Measurements from ENCODE around the gene CBY1. TPM values are rescaled to one million over a fixed set of nuclear protein-coding genes. Genes with fewer than 3 reads are reported as not detected.
A peak's percentile ranks its signal among the peaks of the same experiment; 100 is the strongest.

Gene CBY1
- polyA plus RNA-seq, 1 of the 3 experiments (the other 2 are of a cell fraction): 21.8 TPM

DNA sequence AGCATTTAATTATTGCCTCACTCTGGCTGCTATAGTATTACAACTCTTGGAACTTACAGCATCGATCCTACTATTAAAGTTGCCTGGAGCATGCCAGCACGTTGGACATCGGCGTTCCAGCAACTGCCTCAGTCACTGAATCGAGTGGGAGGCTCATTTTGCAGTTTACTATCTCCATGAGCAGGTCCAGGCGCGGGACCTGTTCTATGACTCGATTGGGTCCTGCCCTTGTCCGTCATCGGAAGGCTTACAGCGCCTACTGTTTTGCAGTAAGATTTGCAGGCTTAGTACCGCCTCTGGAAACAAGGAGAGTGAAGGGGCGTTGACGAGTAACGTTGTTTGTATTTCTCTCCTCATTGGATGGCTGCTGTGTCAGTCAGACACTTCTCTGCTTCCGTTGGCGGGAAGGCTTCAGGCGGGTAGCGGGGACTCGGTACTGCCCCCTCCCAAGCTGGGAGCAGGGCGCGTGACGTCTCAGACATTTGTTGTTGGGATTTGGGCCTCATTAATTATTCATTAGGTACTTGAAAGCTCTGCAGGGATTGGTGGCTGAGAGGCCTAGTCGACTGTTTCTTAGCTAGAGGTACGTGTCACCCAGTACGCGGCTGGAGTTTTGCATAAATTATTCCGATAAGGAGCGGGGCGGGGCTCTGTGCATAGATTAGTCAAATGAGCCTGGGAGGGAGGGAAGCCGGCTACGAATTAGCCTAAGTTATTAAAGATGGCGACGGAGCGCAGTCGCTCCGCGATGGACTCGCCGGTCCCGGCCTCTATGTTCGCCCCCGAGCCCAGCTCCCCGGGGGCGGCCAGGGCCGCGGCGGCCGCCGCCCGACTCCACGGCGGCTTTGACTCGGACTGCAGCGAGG lies 49.0 kb downstream of the CBY1 start, which contains the start of gene GTPBP1 (continued):
- TF ChIP-seq, protein P1, sequence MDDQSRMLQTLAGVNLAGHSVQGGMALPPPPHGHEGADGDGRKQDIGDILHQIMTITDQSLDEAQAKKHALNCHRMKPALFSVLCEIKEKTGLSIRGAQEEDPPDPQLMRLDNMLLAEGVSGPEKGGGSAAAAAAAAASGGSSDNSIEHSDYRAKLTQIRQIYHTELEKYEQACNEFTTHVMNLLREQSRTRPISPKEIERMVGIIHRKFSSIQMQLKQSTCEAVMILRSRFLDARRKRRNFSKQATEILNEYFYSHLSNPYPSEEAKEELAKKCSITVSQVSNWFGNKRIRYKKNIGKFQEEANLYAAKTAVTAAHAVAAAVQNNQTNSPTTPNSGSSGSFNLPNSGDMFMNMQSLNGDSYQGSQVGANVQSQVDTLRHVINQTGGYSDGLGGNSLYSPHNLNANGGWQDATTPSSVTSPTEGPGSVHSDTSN (IDR thresholded peaks at IDR 0.05): peak; percentile 99
- TF ChIP-seq MXI1 (IDR thresholded peaks at IDR 0.05; ENCODE audit: low read depth, low read length) (peak; percentile 55; the same call in 1 of the 2 replicates), YY1 (IDR thresholded peaks at IDR 0.05; ENCODE audit: low read depth) (peak; percentile 79), GATA2 (CRISPR knock-in tag; IDR thresholded peaks at IDR 0.05) (no peak), TAF1 (IDR thresholded peaks at IDR 0.05; ENCODE audit: borderline replicate concordance, low read depth, low read length) (peak; percentile 62; the same call in 1 of the 2 replicates), RFX5 (IDR thresholded peaks at IDR 0.05; ENCODE audit: low read length) (peak; percentile 93), POLR2AphosphoS5 (IDR thresholded peaks at IDR 0.05; ENCODE audit: low read depth, low read length) (0 out of 2 replicates have a peak, but pooled peaks have one; percentile 19), CHD2 (IDR thresholded peaks at IDR 0.05; ENCODE audit: low read length, partially characterized antibody) (peak; percentile 69)
- TF ChIP-seq, protein P2, sequence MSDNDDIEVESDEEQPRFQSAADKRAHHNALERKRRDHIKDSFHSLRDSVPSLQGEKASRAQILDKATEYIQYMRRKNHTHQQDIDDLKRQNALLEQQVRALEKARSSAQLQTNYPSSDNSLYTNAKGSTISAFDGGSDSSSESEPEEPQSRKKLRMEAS (IDR thresholded peaks at IDR 0.05; ENCODE audit: low read depth): peak; percentile 46; the same call in 1 of the 2 replicates

DNA sequence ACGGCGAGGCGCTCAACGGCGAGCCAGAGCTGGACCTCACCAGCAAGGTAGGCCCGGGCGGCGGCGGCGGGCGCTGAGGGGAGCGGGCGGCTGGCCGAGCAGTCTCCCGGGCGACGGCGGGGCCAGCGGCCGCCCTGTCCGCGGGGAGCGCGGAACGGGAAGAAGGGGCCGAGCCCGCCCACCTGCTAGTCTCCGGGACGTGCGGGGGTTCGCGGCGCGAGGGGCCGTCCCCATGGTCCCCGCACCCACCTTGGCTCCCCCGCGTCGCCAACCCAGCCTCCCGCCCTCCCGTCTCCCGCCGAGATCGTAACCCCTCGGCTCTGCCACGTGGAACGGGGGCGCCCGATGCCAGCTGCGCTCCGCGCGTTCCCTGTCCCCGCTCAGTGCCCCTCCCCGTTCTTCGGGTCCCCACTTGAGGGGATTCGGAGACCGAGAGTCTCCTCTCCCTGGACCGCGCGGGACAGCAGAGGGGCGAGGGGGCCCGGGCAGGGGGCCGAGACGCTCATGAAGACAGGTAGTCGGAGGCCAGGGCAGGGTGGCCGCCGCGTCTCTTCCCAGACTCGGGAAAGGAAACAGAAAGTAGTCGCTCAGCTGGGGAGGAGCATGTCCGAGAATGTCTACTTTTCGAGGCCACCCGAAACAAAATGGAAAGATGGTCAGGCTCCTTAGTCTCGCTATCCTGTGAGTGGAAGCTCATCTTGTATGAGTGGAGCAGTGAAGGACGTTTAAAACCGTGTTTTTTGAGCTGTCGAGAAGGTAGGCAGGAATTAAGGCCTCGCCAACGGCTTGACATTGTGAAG lies 49.9 kb downstream of the CBY1 start:
- DNase-seq: peak; percentile 64
- Histone ChIP-seq H3F3A (replicated peaks; ENCODE audit: insufficient read depth) (no peaks in the 10 kb centered on the region), H3K4me3 (ENCODE audit: low read depth in 2 of 2, low read length in 1 of 2) (peak overlapping the region; percentile 65 to 66), H3K27ac (ENCODE audit: low read depth in 2 of 2, low read length in 1 of 2) (peak overlapping the region; percentile 64 to 66), H3K4me1 (ENCODE audit: control insufficient read depth in 1 of 2, insufficient read depth in 2 of 2, low read depth in 1 of 2, low read length in 1 of 2) (peaks cover 0 to 7% of the 10 kb centered on the region in 2 experiments; a peak in 2 of 4 replicates), H3K36me3 (replicated peaks in 1 of 2; ENCODE audit: control insufficient read depth in 1 of 2, insufficient read depth in 2 of 2, low read length in 1 of 2) (peaks cover 0 to 3% of the 10 kb centered on the region in 2 experiments), H3K27me3 (ENCODE audit: insufficient read depth) (no peaks in the 10 kb centered on the region), H4K20me1 (ENCODE audit: insufficient read depth) (peaks cover 21% of the 10 kb centered on the region; the same call in 1 of the 2 replicates), H3K4me2 (peak overlapping the region; percentile 77), H3K9me2 (no peaks in the 10 kb centered on the region), H3K9me3 (no peaks in the 10 kb centered on the region), H3K9ac (peak overlapping the region; percentile 84), H2AFZ (ENCODE audit: low read depth) (no peak overlapping the region), H3K79me2 (ENCODE audit: insufficient read depth) (peaks cover 50% of the 10 kb centered on the region)
- ChIA-PET POLR2A (no interaction called here), CTCF (interaction anchor here (1.1 to 1.7 kb wide), 2 partner anchors 25 to 26 kb away, joined by 6 to 7 read pairs; partner anchors contain the start of gene TOMM22)
- 0% methylated on average over 15 of the region's 80 CpGs for WGBS (ENCODE audit: low lambda C conversion rate)
- TF ChIP-seq MXI1 (IDR thresholded peaks at IDR 0.05; ENCODE audit: low read depth, low read length) (0 out of 2 replicates have a peak, but pooled peaks have one; percentile 45), SIN3A (IDR thresholded peaks at IDR 0.05; ENCODE audit: borderline replicate concordance, low read depth, low read length) (no peak), FOSL2 (IDR thresholded peaks at IDR 0.05; ENCODE audit: borderline replicate concordance, low read depth) (no peak), CHD2 (IDR thresholded peaks at IDR 0.05; ENCODE audit: low read length, partially characterized antibody) (no peak), TCF12 (IDR thresholded peaks at IDR 0.05) (no peak), RAD21 (IDR thresholded peaks at IDR 0.05; ENCODE audit: low read length) (no peak), TAF1 (IDR thresholded peaks at IDR 0.05; ENCODE audit: borderline replicate concordance, low read depth, low read length) (no peak)
- TF ChIP-seq, protein P2 (IDR thresholded peaks at IDR 0.05; ENCODE audit: low read depth): no peak; the same call in 1 of the 2 replicates

All from SK-N-SH (cell line).